ENCODE results near the gene LYG1. TPM values are rescaled to one million over a fixed set of nuclear protein-coding genes. Genes with fewer than 3 reads are reported as not detected.

The LYG1 gene
- total and polyA plus RNA-seq, 2 of the 13 experiments (the other 11 are each of a cell fraction or from before 2014, with no cell fraction given) = 1.00 to 2.9 TPM

- no peak overlapping the region for H2AFZ ChIP-seq (ENCODE audit: low read length)
- in situ Hi-C loops (cut with HindIII; ENCODE audit: extremely low pct_ligation_motif_present, low pct_unique_long_range_greater_than_20kb) (no loop called here), intact Hi-C loops (cut with micrococcal nuclease; ENCODE audit: unreplicated experiment) (no loop called here)
- BruUV-seq (replicated peaks) = no TSS peak
- no peaks in the 10 kb centered on the region for H3K4me1 ChIP-seq (ENCODE audit: insufficient read depth, low read length)
- no peak for ATAC-seq
- H3K79me2 ChIP-seq (ENCODE audit: insufficient read depth, low read length) = no peaks in the 10 kb centered on the region
- no peaks in the 10 kb centered on the region for H3K9me3 ChIP-seq (ENCODE audit: low read length)
- no peaks in the 10 kb centered on the region for H3K36me3 ChIP-seq (replicated peaks in 1 of 2; ENCODE audit: control insufficient read depth in 1 of 2, insufficient read depth in 2 of 2, low read length in 2 of 2)
- H3K4me3 ChIP-seq (replicated peaks in 1 of 3; ENCODE audit: insufficient read depth in 1 of 3, low read depth in 2 of 3, low read length in 3 of 3) = no peak overlapping the region
- DNase-seq (ENCODE audit: low spot score) = no peak
- 43% methylated on average over 4 of the region's 4 CpGs for WGBS (ENCODE audit: low lambda C conversion rate)
- TF ChIP-seq ATF6 (CRISPR knock-in tag; conservative IDR thresholded peaks at IDR 0.05) (no peak), NFYC (CRISPR knock-in tag; IDR thresholded peaks at IDR 0.05) (no peak), CCAR2 (optimal IDR thresholded peaks at IDR 0.05; ENCODE audit: low read depth, low read length) (no peak), DRAP1 (CRISPR knock-in tag; IDR thresholded peaks at IDR 0.05) (no peak), ZBTB8A (CRISPR knock-in tag; IDR thresholded peaks at IDR 0.05; ENCODE audit: borderline replicate concordance, low read depth) (no peak), ZKSCAN1 (IDR thresholded peaks at IDR 0.05; ENCODE audit: low read length) (no peak), GTF3A (CRISPR knock-in tag; conservative IDR thresholded peaks at IDR 0.05) (no peak), THAP11 (CRISPR knock-in tag; IDR thresholded peaks at IDR 0.05) (no peak)
- H4K20me1 ChIP-seq (ENCODE audit: insufficient read depth, low read length) = no peaks in the 10 kb centered on the region
- no peak for FAIRE-seq
- no peak overlapping the region for H3K27ac ChIP-seq (ENCODE audit: extremely low read length, insufficient read depth, low read length)
- no peaks in the 10 kb centered on the region; a peak in 1 of 5 replicates for H3K27me3 ChIP-seq (ENCODE audit: control insufficient read depth in 1 of 2, insufficient read depth in 2 of 2, low read length in 2 of 2)
- CTCF ChIA-PET (ENCODE audit: low intra/inter-chr PET ratio, low total read pairs) = no interaction called here
- H3K4me2 ChIP-seq (ENCODE audit: low read depth, low read length) = no peak overlapping the region
- POLR2A ChIA-PET = no interaction called here
- H3K9ac ChIP-seq (ENCODE audit: insufficient read depth, low read depth, low read length) = no peak overlapping the region
These were observed 41.5 kb downstream of the LYG1 start for GRCh38 chr2:99259465-99259864.
